BJ (cell line): Measurements from ENCODE around the gene FRMD4A. TPM values are rescaled to one million over a fixed set of nuclear protein-coding genes. Genes with fewer than 3 reads are reported as not detected.
A peak's percentile ranks its signal among the peaks of the same experiment; 100 is the strongest.
"Not testable (repeated sequence)": the region's sequence is repeated elsewhere in the genome, so short reads cannot be mapped to it uniquely, and the experiment has no call there.

Experiments
- CTCF ChIA-PET: fragments of 350-600 bp; formaldehyde crosslinking; extraction: SDS; loops from one replicate; lab custom pipeline; 2021; ENCODE audit warnings: antibody characterized with exemption, inconsistent platforms; lab: Yijun Ruan, JAX
- POLR2A ChIA-PET: fragments of 300-600 bp; sonication (Branson Sonifier 250); formaldehyde crosslinking; extraction: SDS; loops from one replicate; lab custom pipeline; 2021; ENCODE audit warnings: antibody characterized with exemption; lab: Charles Lee
- DNase-seq: peaks from one replicate; pipeline ENCODE4 v3.0.0-alpha.2; 2011; ENCODE audit warnings: low read depth
- H3K27me3 ChIP-seq: 2 replicates; pipeline ENCODE4 v1.6.0; 2011; ENCODE audit warnings: low read length; ENCODE audit not compliant: control insufficient read depth, insufficient read depth
- H3K36me3 ChIP-seq: 2 replicates; pipeline ENCODE4 v1.5.1; 2011; ENCODE audit warnings: low read length; ENCODE audit not compliant: control insufficient read depth, insufficient read depth
- H3K4me3 ChIP-seq: 2 replicates; pipeline ENCODE4 v1.5.1; 2011; ENCODE audit warnings: low read depth, mild to moderate bottlenecking, control low read depth, low read length
- polyA plus RNA-seq: library from polyadenylated mRNA; depleted of rRNA; stranded (reverse); fragments of >200 nt; gene quantifications from 2 replicates; pipeline ENCODE4 v1.2.3, GENCODE V29; 2011
- TF ChIP-seq, protein P1 (sequence below): IDR thresholded peaks from 2 replicates; pipeline ENCODE4 v1.5.1; 2011; ENCODE audit warnings: low read depth, mild to moderate bottlenecking, control low read depth, inconsistent platforms, low read length, moderate library complexity; ENCODE audit not compliant: insufficient read depth

The FRMD4A gene
- polyA plus RNA-seq, 1 experiment: 31.6 TPM

DNA sequence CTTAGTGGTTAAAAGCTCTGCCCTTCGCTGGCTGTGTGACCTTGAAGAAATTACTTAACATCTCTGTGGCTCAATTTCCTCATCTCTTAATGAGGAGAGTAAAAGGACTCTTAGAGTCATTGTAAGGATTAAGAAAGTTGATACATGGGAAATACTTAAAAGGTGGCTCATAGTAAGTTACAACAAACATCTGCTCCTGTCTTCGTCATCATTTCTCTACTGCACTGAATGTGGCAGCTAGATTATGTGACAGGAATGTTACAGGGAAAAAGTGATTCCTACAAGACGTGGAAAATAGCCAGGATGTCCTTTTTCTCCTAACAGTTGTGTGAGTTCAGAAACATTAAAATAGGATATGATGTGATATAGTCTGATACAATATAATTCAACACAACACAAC is 184.7 kb downstream of the FRMD4A start:
- no peak overlapping the region for H3K4me3 ChIP-seq
- ChIA-PET CTCF (interaction anchor here (0.5 kb wide), 1 partner anchor 1712 kb away, joined by 3 read pairs; no protein-coding TSS in a partner anchor), POLR2A (no interaction called here)
- H3K27me3 ChIP-seq: peaks cover 2% of the 10 kb centered on the region
- peak; percentile 54 for DNase-seq
- H3K36me3 ChIP-seq: no peaks in the 10 kb centered on the region
- TF ChIP-seq, protein P1, sequence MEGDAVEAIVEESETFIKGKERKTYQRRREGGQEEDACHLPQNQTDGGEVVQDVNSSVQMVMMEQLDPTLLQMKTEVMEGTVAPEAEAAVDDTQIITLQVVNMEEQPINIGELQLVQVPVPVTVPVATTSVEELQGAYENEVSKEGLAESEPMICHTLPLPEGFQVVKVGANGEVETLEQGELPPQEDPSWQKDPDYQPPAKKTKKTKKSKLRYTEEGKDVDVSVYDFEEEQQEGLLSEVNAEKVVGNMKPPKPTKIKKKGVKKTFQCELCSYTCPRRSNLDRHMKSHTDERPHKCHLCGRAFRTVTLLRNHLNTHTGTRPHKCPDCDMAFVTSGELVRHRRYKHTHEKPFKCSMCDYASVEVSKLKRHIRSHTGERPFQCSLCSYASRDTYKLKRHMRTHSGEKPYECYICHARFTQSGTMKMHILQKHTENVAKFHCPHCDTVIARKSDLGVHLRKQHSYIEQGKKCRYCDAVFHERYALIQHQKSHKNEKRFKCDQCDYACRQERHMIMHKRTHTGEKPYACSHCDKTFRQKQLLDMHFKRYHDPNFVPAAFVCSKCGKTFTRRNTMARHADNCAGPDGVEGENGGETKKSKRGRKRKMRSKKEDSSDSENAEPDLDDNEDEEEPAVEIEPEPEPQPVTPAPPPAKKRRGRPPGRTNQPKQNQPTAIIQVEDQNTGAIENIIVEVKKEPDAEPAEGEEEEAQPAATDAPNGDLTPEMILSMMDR: no peak

DNA sequence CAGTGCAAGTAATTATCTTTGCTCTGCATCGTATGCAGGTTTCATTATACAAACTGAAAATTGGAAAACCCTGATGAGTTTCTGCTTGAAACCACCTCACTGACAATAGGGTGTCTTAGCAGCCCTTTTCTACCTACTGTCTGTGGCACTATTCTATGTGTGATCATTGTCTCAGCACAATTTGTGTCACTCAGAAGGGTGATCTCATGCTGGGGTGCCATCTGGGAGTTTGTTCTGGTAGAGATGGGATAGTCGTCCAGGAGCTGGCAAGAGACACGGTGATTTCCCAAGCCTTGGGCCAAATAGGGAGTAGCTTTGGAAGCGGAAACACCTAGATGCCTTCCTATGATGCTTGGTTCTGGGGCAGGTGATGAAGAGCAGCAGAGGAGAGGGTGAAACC is 186.3 kb downstream of the FRMD4A start:
- H3K27me3 ChIP-seq: peaks cover 5% of the 10 kb centered on the region
- H3K4me3 ChIP-seq: no peak overlapping the region
- ChIA-PET POLR2A (no interaction called here), CTCF (no interaction called here)
- DNase-seq: no peak
- no peaks in the 10 kb centered on the region for H3K36me3 ChIP-seq
- TF ChIP-seq, protein P1: no peak

DNA sequence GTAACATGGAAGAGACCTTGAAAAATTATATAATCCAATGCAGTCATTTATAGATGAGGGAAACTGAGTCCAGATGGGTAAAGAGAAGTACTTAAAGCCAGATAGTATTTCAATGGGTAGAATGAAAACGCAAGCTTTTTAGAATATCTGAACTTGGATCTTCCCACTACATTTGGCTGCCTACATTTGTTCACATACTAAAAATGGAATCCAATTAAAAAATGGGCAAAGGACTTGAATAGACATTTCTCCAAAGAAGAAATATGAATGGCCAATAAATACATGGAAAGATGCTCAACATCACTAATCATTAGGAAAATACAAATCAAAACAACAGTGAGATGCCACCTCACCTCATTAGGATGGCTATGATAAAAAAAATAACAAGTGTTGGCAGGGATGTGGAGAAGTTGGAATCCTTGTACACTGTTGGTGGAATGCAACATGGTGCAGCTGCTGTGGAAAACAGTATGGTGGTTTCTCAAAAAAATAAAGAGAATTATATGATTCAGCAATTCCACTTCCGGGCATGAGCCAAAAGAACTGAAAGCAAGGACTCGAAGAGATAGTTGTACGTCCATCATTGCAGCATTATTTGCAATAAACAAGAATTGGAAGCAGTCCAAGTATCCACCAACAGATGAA is 188.0 kb downstream of the FRMD4A start:
- CTCF ChIA-PET: interaction anchor here (0.8 kb wide), 1 partner anchor 243 kb away, joined by 3 read pairs; no protein-coding TSS in a partner anchor
- no peaks in the 10 kb centered on the region for H3K36me3 ChIP-seq
- H3K4me3 ChIP-seq: no peak overlapping the region
- H3K27me3 ChIP-seq: peaks cover 6% of the 10 kb centered on the region
- DNase-seq: no peak
- TF ChIP-seq, protein P1: no peak
- POLR2A ChIA-PET: no interaction called here

DNA sequence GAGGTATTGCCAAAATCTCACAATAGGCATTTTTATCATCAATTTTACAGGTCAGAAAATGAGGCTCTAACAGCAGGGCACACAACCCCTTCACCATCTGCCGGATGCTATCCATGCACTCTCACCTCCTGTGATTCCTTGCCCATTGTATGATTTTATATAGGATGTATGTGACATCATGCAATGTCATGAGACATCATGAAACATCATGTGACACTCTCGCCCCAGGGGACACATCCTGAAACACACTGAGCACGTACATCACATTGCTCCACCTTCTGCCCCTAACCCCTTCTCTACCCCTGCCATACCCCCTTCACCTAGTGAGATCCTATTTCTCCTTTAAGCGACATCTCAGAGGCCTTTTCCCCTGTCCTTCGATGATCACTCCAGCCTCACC is 189.4 kb downstream of the FRMD4A start:
- TF ChIP-seq, protein P1: no peak
- ChIA-PET POLR2A (no interaction called here), CTCF (interaction anchor here (0.7 kb wide), 1 partner anchor 55 kb away, joined by 3 read pairs; no protein-coding TSS in a partner anchor)
- Histone ChIP-seq H3K27me3 (peaks cover 8% of the 10 kb centered on the region), H3K4me3 (no peak overlapping the region), H3K36me3 (no peaks in the 10 kb centered on the region)
- no peak for DNase-seq

DNA sequence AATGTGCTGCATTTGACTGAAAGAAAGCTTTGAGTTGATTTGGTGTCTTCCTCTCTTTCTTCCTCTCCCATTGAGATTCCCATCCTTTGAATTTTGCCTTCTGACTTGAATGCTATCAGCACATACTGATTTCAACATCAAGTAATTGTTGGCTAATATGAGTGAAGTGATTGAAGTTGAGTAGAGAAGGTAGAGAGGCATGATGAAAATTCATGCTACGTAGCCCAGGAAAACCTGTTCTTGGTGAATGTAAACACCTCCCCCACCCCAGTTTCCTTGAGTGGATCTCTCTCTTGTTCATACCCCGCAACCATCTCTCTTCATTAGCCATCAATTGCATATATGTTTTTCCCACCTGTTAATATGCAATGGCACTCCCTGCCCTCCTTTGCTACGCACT is 193.3 kb downstream of the FRMD4A start:
- ChIA-PET POLR2A (no interaction called here), CTCF (no interaction called here)
- Histone ChIP-seq H3K36me3 (no peaks in the 10 kb centered on the region), H3K4me3 (no peak overlapping the region), H3K27me3 (peaks cover 8% of the 10 kb centered on the region)
- TF ChIP-seq, protein P1: no peak
- DNase-seq: no peak

DNA sequence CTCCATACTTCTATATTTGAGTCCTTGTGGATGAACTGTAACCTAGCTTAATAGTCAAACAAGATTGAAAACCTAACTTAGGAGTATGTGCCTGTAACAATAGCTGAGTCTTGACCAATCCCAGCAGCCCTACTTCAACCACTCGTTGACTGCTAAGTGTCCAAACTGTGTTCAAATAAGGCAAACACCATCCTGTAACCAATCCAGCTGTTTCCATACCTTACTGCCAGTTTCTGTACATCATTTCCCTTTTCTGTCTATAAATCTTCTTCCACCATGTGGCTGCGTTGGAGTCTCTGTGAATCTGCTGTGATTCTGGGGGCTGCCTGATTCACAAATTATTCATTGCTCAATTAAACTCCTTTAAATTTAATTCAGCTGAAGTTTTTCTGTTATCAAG is 195.5 kb downstream of the FRMD4A start:
- H3K4me3 ChIP-seq, H3K27me3 ChIP-seq, POLR2A ChIA-PET, DNase-seq, CTCF ChIA-PET, H3K36me3 ChIP-seq: not testable (repeated sequence)
